GM12864 (cell line): ENCODE data around the gene CEP57L1.

ENCODE experiments used
- DNase-seq: peaks from one replicate; pipeline ENCODE4 v3.0.0-alpha.2; 2011; ENCODE audit warnings: low read depth
- H3K4me3 ChIP-seq: 2 replicates; pipeline ENCODE4 v1.5.1; 2011; ENCODE audit warnings: mild to moderate bottlenecking, low read depth, low read length, control low read depth
- TF ChIP-seq, protein P1 (sequence below): IDR thresholded peaks from 2 replicates; pipeline ENCODE4 v1.5.1; 2011; ENCODE audit warnings: low read depth, mild to moderate bottlenecking, moderate library complexity, low read length, control low read depth, inconsistent platforms; ENCODE audit errors: missing control alignments

Gene CEP57L1

DNA sequence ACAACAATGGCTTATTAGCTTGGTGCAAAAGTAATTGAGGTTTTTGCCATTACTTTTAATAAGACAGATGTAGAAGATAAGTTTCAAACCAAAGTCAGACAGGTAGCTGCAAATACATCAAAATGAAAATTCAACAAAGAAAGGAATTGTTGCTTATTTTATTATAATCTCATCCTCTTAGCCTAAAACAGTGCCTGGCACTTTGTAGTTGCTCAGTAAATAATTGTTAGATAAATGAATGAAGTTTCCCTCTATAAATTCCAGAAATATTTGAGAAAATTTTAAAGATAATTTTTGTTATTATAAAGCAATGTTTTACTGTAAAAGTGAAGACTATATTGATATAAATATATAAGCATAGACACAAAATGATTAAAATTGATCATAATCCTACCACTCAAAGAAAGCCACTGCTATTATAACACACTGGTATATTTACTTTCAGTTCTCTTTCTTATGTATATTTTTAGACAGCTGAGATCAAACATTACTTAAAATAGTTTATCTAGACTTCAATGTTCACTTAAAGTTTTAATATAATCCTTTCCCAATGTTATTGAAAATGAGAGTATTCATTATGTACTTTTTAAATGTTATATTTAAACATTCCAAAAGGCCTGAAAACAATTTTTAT lies 43.2 kb upstream of the CEP57L1 start:
- DNase-seq: no peak
- TF ChIP-seq, protein P1, sequence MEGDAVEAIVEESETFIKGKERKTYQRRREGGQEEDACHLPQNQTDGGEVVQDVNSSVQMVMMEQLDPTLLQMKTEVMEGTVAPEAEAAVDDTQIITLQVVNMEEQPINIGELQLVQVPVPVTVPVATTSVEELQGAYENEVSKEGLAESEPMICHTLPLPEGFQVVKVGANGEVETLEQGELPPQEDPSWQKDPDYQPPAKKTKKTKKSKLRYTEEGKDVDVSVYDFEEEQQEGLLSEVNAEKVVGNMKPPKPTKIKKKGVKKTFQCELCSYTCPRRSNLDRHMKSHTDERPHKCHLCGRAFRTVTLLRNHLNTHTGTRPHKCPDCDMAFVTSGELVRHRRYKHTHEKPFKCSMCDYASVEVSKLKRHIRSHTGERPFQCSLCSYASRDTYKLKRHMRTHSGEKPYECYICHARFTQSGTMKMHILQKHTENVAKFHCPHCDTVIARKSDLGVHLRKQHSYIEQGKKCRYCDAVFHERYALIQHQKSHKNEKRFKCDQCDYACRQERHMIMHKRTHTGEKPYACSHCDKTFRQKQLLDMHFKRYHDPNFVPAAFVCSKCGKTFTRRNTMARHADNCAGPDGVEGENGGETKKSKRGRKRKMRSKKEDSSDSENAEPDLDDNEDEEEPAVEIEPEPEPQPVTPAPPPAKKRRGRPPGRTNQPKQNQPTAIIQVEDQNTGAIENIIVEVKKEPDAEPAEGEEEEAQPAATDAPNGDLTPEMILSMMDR: no peak
- H3K4me3 ChIP-seq: no peak overlapping the region

GRCh38 chr6:109052852-109053251 lies 42.5 kb upstream of the CEP57L1 start:
- no peak overlapping the region for H3K4me3 ChIP-seq
- no peak for DNase-seq
- TF ChIP-seq, protein P1: no peak

DNA sequence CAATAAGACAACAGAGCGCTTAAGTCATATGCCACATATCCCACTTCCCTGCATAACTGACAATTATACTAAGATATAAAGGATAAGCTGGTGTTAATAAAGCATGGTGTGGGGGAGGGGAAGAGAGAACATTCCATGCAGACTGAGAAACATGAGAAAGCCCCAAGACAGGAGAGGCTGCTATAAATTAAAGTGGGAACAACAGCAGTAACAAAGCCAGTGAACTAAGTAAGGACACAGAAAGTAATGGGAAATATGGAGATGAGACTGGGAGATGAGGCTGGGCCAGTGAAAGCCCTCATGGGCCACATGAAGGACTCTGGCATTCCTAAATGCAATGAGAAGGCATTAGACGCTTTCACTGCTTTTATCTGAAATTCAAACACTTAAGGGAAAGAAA lies 42.0 kb upstream of the CEP57L1 start:
- no peak for DNase-seq
- TF ChIP-seq, protein P1: no peak

DNA sequence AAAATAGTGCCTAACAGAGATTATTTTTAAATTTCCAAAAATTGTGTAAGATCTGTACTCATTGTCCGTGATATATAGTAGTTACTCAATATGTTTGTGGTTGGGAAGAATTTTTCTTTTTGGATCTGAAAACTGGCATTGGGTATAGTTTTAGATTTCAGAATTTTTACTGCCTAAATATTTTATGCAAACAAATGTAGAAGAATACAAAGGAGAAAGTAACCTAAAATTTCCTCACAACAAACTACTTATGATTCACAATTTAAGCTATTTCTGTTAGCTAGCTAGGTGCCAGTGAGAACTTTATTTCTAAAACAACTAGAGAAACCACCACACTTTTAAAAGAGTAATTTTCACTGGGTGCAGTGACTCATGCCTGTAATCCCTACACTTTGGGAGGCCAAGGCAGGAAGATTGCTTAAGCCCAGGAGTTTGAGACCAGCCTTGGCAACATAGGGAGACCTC lies 39.5 kb upstream of the CEP57L1 start:
- H3K4me3 ChIP-seq: no peak overlapping the region
- no peak for DNase-seq
- TF ChIP-seq, protein P1: no peak

More for the DNA sequence above, 42.0 kb upstream of the CEP57L1 start:
- H3K4me3 ChIP-seq: no peak overlapping the region

GRCh38 chr6:109056661-109057060 lies 38.6 kb upstream of the CEP57L1 start:
- no peak for DNase-seq
- TF ChIP-seq, protein P1: no peak
- H3K4me3 ChIP-seq: no peak overlapping the region

GRCh38 chr6:109058620-109059019 lies 36.7 kb upstream of the CEP57L1 start:
- TF ChIP-seq, protein P1: no peak
- H3K4me3 ChIP-seq: no peak overlapping the region
- DNase-seq: no peak

GRCh38 chr6:109059153-109059552 lies 36.2 kb upstream of the CEP57L1 start:
- DNase-seq: no peak
- no peak overlapping the region for H3K4me3 ChIP-seq
- TF ChIP-seq, protein P1: no peak
